GM23248 (cell line): Measurements from ENCODE around the gene BSCL2.

Experiments used
- EZH2 ChIP-seq: fragments of 200-600 bp; sonication (generic); IDR thresholded peaks from 2 replicates; pipeline ENCODE4 v1.6.1; 2018; ENCODE audit warnings: antibody characterized with exemption, mild to moderate bottlenecking; ENCODE audit not compliant: insufficient read depth, poor library complexity, severe bottlenecking
- EZH2phosphoT487 ChIP-seq: fragments of 200-600 bp; sonication (generic); IDR thresholded peaks from 2 replicates; pipeline ENCODE4 v1.6.1; 2018; ENCODE audit warnings: antibody characterized with exemption, moderate library complexity, mild to moderate bottlenecking, low read depth; ENCODE audit not compliant: insufficient read depth

GRCh38 chr11:62677156-62677555, 30.1 kb downstream of the BSCL2 start:
- TF ChIP-seq EZH2 (no peak), EZH2phosphoT487 (no peak)
